DND-41 (cell line): ENCODE results near the gene MYPN.

Source experiments
- ATAC-seq: fragments of 200-7000 bp; cut with Tn5 transposase; 3 replicates; pipeline ENCODE4 v1.9.1; 2021; ENCODE audit warnings: low read depth; ENCODE audit not compliant: insufficient read depth
- DNase-seq: peaks from one replicate; pipeline ENCODE4 v3.0.0-alpha.2; 2020
- H2AFZ ChIP-seq: 2 replicates; pipeline ENCODE4 v1.6.0; 2012; ENCODE audit warnings: low read depth, low read length
- H3K27ac ChIP-seq: 2 replicates; pipeline ENCODE4 v1.5.1; 2012; ENCODE audit warnings: low read length, inconsistent platforms
- H3K27me3 ChIP-seq: fragments of 200-600 bp; sonication (generic); 2 replicates; pipeline ENCODE4 v1.6.0; 2012; ENCODE audit warnings: low read length, mild to moderate bottlenecking, inconsistent platforms; ENCODE audit not compliant: insufficient read depth, poor library complexity
- H3K36me3 ChIP-seq: 2 replicates; pipeline ENCODE4 v1.5.1; 2012; ENCODE audit warnings: low read length, inconsistent platforms; ENCODE audit not compliant: insufficient read depth
- H3K4me1 ChIP-seq: 2 replicates; pipeline ENCODE4 v1.5.1; 2012; ENCODE audit warnings: mild to moderate bottlenecking, low read length; ENCODE audit not compliant: insufficient read depth
- H3K4me2 ChIP-seq: 2 replicates; pipeline ENCODE4 v1.6.0; 2012; ENCODE audit warnings: mild to moderate bottlenecking, moderate library complexity, low read length, inconsistent platforms; ENCODE audit not compliant: insufficient read depth
- H3K4me3 ChIP-seq, 2 experiments: fragments of 200-600 bp in 1 of 2; shearing (Covaris generic) in 1 of 2; 2 replicates each; pipeline ENCODE4 v1.5.1; 2012 to 2016; ENCODE audit warnings: inconsistent platforms in 2 of 2, low read length in 2 of 2, mild to moderate bottlenecking in 2 of 2, low read depth in 1 of 2, moderate library complexity in 1 of 2
- H3K79me2 ChIP-seq: 2 replicates; pipeline ENCODE4 v1.6.0; 2012; ENCODE audit warnings: low read length, inconsistent platforms; ENCODE audit not compliant: insufficient read depth
- H3K9ac ChIP-seq: 2 replicates; pipeline ENCODE4 v1.6.0; 2012; ENCODE audit warnings: low read depth, mild to moderate bottlenecking, inconsistent platforms, low read length, moderate library complexity
- H3K9me3 ChIP-seq: 2 replicates; pipeline ENCODE4 v1.5.1; 2012; ENCODE audit warnings: low read length, moderate library complexity, mild to moderate bottlenecking, inconsistent platforms; ENCODE audit not compliant: insufficient read depth, severe bottlenecking
- H4K20me1 ChIP-seq: 2 replicates; pipeline ENCODE4 v1.6.0; 2012; ENCODE audit warnings: low read length; ENCODE audit not compliant: insufficient read depth
- CTCF ChIP-seq: IDR thresholded peaks from 2 replicates; pipeline ENCODE4 v1.5.1; 2012; ENCODE audit warnings: borderline replicate concordance, low read length, moderate library complexity, mild to moderate bottlenecking; ENCODE audit not compliant: poor library complexity, severe bottlenecking; ENCODE audit errors: extremely low read depth
- EZH2 ChIP-seq: IDR thresholded peaks from 3 replicates; pipeline ENCODE4 v1.6.1; 2012; ENCODE audit warnings: borderline replicate concordance, low read depth, mild to moderate bottlenecking, moderate library complexity, low read length, inconsistent platforms; ENCODE audit not compliant: severe bottlenecking

The MYPN gene

GRCh38 chr10:68135362-68135761 is 26.1 kb downstream of the MYPN start:
- TF ChIP-seq EZH2 = no peak
- no peak for TF ChIP-seq CTCF
- H3K4me1 ChIP-seq = no peaks in the 10 kb centered on the region
- H2AFZ ChIP-seq = no peak overlapping the region
- H3K9me3 ChIP-seq = no peaks in the 10 kb centered on the region
- no peaks in the 10 kb centered on the region for H4K20me1 ChIP-seq
- H3K36me3 ChIP-seq = no peaks in the 10 kb centered on the region
- no peak overlapping the region for H3K4me2 ChIP-seq
- H3K27me3 ChIP-seq = peaks cover 12% of the 10 kb centered on the region
- H3K9ac ChIP-seq = no peak overlapping the region
- no peaks in the 10 kb centered on the region for H3K79me2 ChIP-seq
- H3K4me3 ChIP-seq = no peak overlapping the region
- ATAC-seq (no peak), DNase-seq (no peak)
- H3K27ac ChIP-seq = no peak overlapping the region

- no peak for DNase-seq
- H3K27ac ChIP-seq = no peak overlapping the region
- no peaks in the 10 kb centered on the region for H3K79me2 ChIP-seq
- peaks cover 12% of the 10 kb centered on the region for H3K27me3 ChIP-seq
- ATAC-seq = no peak
- H3K4me3 ChIP-seq = no peak overlapping the region
- H3K9ac ChIP-seq = no peak overlapping the region
- no peaks in the 10 kb centered on the region for H4K20me1 ChIP-seq
- H3K4me1 ChIP-seq = no peaks in the 10 kb centered on the region
- H2AFZ ChIP-seq = no peak overlapping the region
- TF ChIP-seq EZH2 = no peak
- TF ChIP-seq CTCF = no peak
- H3K9me3 ChIP-seq = no peaks in the 10 kb centered on the region
- H3K4me2 ChIP-seq = no peak overlapping the region
- H3K36me3 ChIP-seq = no peaks in the 10 kb centered on the region
Observed at GRCh38 chr10:68135922-68136792, 26.9 kb downstream of the MYPN start.

- H3K4me1 ChIP-seq = no peaks in the 10 kb centered on the region
- no peak overlapping the region for H3K9ac ChIP-seq
- no peaks in the 10 kb centered on the region for H3K79me2 ChIP-seq
- no peaks in the 10 kb centered on the region for H3K9me3 ChIP-seq
- H3K4me3 ChIP-seq = no peak overlapping the region
- no peak overlapping the region for H2AFZ ChIP-seq
- no peak overlapping the region for H3K4me2 ChIP-seq
- no peak overlapping the region for H3K27ac ChIP-seq
- no peaks in the 10 kb centered on the region for H4K20me1 ChIP-seq
- ATAC-seq = no peak
- H3K27me3 ChIP-seq = peaks cover 12% of the 10 kb centered on the region
- no peak for DNase-seq
- no peak for TF ChIP-seq CTCF
- TF ChIP-seq EZH2 = no peak
- H3K36me3 ChIP-seq = no peaks in the 10 kb centered on the region
Observed at GRCh38 chr10:68137171-68137570, 27.9 kb downstream of the MYPN start.
